Stimulated activated CD8-positive, alpha-beta memory T cell treated with anti-CD3 and anti-CD28 coated beads, Interleukin-2, amount 100 ng/mL, for 48 hours (primary cell): ENCODE measurements around the gene EBI3.
"Not testable (repeated sequence)": the region's sequence is repeated elsewhere in the genome, so short reads cannot be mapped to it uniquely, and the experiment has no call there.

Source experiments
- DNase-seq, 2 donors: peaks; one replicate each; pipeline ENCODE4 v3.0.0-alpha.2; 2020; ENCODE audit warnings: low read depth in 2 of 2

The EBI3 gene

DNA sequence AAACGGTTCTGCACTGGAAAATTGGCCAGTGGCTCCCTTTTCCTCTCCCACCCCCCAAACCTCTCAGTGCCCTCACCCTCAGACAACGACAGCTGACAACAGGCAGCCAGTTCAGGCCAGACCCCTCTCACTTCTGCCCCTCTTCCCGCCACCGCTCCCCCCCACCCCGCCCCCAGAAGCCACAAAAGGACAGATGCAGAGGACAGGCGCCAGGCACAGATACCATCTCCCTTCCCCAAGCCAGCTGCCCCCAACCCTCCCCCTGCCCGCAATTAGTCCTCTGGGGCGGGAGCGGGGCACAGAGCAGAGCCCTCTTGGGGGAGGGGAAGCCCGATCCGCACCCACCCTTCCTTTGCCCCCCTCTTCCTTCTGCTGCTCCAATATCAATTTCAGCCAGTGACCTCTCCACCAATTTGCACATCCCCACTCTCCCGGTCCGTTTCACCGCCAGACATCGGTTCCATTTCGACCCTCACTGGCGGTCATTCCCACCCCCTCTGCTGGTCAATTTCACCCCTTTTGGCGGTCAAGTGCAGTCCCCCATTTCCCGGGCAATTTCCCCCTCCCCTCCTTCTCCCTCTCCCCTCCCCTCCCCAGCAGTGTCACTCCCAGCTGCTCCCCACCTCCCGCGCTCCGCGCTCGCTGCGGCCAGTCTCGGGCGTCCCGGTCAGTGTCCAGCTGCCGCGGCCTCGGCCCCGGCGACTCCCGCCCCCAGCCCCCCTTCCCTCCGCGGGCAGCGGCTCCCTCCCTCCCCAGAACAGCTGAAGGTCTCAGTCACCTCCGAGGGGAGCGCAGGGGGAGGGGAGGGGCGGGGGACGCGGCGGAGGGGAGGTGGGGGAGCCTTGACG is 49.3 kb downstream of the EBI3 start, which contains the start of gene SHD:
Gene SHD, plus strand, starts transcription at position 848 of the 848 bp plus-strand sequence. CDS start 798 bp downstream, outside the sequence.
- DNase-seq = no peak

DNA sequence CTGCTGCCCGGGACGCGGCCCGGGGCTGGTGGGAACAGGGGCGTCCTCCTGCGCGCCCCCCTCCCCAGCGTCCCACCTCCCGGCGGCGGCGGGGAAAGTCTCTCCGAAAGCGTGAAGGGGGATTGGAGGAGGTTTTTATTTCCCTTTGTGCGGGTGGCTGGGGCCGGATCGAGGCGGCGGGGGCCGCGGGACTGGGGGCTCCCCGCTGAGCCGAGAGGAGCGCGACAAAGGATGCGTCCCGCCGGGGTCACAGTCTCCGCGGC is 49.9 kb downstream of the EBI3 start:
- no peak for DNase-seq

DNA sequence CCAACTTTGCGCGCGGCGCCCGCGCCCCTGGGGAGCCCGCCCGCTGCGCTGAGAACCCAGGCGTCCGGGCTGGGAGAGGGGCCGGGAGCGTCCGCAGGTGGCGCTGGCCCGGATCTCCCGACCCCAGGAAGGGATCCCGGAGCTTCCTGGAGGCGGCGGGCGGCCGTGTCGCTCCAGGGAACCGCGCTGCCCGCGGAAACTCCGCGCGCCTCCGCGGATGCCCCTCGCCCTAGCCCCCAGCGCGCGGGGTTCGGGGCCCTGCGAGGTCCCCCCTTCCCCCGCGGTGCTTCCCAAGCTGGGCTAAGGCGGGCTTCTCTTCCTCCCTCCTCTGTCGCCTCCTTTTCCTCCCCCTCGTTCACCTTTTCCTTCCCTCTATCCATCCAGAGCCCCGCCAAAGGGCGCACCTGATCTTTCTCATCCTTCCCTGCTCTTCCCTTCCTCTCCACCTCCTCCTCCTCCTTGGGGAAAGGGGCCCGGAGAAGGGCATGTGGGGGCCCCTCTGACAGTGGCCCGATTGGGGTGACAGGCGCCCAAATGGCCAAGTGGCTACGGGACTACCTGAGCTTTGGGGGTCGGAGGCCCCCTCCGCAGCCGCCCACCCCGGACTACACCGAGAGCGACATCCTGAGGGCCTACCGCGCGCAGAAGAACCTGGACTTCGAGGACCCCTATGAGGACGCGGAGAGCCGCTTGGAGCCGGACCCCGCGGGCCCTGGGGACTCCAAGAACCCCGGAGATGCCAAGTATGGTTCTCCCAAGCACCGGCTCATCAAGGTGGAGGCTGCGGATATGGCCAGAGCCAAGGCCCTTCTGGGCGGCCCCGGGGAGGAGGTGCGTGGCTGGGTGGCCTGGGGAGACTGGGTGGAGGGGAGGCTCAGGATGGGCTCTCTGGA is 50.5 kb downstream of the EBI3 start:
- DNase-seq = no peak

DNA sequence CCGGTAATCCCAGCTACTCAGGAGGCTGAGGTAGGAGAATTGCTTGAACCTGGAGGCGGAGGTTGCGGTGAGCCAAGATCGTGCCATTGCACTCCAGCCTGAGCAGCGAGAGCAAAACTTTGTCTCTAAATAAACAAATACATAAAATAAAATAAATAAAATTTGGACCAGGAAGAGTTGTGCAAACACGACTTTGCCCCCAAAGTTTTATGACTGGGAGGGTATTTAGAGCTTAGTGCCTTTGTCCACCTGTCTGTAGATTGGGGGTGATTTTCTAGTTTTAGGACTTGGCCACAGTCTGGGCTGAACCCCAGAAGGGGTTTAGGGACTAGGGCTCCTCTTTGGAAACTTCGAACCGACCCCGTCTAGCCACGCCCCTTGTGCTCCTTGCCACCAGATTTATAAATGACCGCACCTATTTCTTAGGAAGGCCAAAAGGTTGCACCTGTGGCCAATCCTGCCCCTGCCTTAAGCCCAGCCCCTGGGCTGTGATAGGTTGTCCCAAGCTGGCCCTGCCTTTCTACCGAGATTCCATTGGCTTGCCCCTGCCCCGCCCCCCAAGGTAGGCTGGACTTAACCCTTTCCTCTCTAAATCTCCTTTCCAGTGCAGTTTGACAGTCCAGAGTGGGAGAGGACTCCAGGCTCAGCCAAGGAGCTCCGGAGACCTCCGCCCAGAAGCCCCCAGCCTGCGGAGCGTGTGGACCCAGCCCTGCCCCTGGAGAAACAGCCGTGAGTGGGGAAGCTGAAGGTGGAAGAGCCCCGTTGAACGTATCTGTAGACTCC is 55.0 kb downstream of the EBI3 start:
- DNase-seq = no peak

DNA sequence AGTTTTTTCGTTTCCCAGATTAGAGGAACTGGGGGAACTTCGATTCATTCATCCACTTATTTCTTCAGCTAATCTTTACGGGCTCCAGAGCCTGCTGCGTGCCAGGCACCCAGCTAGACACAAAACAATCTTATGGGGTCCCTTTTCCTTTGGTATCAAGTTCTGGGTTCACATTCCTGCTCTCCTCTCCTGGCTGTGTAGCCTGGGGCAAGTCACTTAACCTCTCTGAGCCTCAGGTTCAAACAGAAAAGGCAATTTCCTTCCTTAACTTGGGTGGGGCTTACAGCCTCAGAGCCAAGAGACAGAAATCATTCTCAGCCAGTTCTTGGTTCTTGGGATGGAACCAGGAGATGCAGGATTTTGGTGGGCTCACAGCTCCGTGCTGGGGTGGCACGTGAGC is 55.7 kb downstream of the EBI3 start:
- no peak for DNase-seq

DNA sequence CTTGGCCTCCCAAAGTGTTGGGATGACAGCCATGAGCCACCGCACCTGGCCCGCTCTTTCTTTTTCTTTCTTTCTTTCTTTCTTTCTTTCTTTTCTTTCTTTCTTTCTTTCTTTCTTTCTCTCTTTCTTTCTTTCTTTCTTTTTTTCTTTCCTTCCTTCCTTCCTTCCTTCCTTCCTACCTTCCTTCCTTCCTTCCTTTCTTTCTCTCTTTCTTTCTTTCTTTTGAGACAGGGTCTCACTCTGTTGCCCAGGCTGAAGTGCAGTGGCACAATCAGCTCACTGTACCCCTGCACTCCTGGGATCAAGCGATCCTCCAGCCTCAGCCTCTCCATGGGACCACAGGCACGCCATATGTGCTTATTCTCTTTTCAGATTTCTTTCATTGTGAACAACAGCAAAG is 56.8 kb downstream of the EBI3 start:
- not testable (repeated sequence) for DNase-seq
